NCI-H2081 treated with DMSO at 0.1 percent for 48 hours (cell line): ENCODE measurements around the gene WAC.
"Not testable (repeated sequence)": the region's sequence is repeated elsewhere in the genome, so short reads cannot be mapped to it uniquely, and the experiment has no call there.

Experiments used
- DNase-seq: peaks from one replicate; lab custom pipeline; 2025; lab: John Stamatoyannopoulos, UW

WAC gene

DNA sequence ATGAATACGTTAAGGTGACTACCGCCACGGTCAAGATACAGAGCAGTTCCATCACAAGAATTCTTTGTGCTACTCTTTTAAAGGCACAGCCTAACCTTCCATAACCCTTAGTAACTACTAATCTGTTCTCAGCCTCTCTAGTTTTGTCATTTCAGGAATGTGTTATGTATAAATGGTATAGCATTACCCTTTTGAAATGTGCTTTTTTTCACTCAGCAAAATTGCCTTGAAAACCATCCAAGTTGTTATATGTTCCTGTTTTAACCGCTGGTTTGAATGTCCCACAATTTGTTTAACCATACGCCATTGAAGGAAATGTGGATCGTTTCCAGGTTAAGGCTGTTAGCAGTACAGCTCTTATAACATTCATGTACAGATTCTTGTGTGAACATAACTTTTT is 32.0 kb downstream of the WAC start:
- DNase-seq = no peak

DNA sequence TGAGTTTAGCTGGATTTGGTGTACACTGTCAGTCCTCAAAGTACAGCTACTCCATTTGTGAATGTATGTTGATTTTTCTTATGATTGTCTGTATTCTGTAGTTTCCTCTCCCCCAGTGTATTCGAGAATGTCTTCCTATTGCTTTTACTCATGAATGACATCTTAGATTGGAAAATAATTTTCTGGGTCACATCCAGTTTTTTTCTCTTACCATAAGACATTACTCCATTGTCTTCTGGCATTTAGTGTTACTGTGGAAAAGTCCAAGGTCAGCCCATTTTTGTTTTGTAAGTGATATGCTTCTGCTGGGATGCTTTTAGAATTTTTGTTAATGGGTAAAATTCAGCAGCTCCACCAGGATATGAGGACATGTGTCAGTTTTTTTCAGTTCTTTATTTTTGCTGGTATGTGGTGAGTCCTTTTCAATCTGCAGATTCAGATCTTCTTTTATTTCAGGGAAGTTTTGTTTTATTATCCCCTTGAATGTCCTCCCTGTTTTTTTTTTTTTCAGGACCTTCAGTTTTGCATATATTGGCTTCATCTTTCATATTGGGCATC is 33.6 kb downstream of the WAC start:
- no peak for DNase-seq

DNA sequence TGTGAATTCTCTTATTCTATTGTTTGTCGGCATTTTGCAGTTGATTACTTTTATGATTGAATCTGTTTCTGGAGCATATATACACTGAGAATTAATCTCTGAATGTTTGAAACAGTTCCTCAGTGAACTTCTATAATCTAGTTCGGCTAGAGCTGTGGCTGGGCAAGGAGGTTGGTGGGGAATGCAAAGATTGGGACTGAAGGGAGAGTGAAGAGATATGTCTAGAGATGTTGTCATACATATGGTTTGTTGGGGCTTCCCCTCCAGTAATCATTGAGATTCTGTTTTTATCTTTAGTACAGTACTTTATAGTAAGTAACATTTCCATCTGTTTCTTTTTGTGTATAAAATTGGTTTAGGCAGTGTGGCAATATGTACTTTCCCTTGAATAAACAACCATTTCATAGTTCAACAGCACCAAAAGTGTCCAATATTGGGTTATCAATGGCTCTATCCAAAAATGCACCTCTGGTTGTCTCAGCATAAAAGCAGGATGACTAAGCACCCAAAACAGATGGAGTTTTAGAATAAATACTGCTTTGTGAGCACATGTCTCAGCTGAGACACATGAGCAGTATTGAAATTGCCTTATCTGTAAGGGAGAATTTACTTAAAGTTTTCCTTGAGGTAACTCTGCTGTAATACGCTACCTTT is 36.7 kb downstream of the WAC start:
- no peak for DNase-seq

DNA sequence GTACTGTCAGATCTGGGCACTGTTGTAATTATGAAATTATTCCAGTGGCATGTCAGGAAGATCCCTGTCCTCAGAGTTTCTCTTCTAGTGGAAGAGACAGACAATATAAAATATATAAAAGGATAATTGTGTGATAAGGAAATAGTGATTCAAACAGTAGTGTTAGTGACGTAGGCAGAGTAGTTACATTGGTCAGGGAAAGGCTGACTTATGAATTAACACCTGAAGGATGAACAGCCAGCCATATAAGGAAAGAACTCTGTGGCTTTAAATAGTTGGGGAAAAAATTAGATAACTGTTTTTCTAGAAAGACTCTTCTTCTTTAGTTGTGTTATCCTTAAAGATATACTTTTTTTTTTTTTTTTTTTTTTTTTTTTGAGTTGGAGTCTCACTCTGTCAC is 37.7 kb downstream of the WAC start:
- no peak for DNase-seq

DNA sequence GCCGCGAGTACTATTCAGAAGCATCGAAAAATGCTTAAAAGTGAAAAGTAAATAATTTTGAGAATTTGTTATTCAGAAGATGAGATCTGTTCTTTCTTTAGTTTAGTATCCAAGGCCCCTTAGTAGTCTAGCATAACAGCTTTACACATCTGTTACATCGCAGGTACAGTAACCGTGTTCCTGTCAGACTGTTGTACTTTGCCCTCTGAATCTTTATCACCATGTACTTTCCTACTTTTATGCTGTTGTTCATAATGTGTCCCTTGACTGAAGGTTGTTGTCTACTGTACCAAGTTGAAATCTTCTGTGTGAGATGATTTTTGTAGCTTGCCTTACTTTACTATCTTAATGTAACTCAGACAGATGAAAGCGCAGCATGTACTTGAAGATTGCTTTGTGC is 38.3 kb downstream of the WAC start:
- no peak for DNase-seq

DNA sequence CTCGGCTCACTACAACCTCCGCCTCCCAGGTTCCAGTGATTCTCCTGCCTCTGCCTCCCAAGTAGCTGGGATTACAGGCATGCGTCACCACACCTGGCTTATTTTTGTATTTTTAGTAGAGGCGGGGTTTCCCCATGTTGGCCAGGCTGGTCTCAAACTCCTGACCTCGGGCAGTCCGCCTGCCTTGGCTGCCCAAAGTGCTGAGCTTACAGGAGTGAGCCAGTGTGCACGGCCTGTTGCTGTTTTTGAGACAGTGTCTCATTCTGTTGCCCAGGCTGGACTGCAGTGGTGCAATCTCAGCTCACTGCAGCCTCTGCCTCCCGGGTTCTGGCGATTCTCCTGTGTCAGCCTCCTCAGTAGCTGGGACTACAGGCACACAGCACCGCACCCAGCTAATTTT is 41.3 kb downstream of the WAC start:
- not testable (repeated sequence) for DNase-seq

DNA sequence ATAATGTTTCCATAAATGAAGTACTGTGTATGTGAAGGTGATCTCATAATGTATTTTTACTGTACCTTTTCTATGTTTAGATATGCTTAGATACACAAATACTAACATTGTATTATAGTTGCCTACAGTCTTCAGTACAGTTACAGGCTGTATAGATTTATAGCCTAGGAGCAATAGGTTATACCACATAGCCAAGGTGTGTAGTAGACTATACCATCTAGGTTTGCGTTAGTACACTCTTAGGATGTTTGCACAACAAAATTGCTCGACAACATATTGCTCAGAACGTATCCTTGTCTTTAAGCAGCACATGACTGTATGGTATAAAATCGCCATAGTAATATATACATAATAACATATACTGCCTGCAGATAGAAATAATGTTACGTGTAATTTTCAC is 42.9 kb downstream of the WAC start:
- DNase-seq = no peak

DNA sequence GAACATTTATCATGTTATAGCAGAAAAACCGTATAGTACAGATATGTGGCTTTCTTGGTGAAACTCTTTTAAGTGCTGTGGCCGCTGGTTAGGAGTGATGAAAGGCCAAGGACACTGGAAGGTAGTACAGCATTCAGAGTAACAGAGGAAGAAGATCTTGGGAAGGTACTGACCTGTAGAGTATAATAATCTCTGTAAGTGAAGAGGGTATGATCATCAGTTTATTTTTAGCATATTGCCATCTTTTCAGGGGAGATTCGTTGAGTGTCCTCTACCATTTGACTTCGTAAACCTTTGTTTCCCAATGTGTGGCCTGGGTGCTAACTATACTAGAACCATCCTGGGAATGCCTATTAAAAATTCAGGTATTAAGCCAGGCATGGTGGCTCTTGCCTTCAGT is 44.6 kb downstream of the WAC start:
- no peak for DNase-seq

DNA sequence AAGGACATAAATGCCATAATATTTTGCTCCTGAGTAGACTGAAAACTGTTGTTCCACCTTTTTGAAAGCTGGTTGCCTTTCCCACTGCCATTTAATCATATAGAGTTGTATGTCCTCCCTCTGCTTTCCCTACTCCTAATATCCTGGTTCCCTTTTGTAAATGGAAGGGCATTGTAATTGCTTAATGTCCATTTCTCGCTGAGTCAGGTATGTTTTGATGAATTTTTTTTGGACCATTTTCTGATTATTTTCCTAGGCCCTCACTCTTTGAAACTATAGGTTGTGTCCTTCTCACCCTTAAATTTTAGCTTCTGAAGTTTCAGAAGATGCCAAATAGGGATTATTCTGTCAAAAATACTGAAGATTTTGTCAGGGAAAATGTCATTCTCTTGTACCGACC is 45.5 kb downstream of the WAC start:
- no peak for DNase-seq

DNA sequence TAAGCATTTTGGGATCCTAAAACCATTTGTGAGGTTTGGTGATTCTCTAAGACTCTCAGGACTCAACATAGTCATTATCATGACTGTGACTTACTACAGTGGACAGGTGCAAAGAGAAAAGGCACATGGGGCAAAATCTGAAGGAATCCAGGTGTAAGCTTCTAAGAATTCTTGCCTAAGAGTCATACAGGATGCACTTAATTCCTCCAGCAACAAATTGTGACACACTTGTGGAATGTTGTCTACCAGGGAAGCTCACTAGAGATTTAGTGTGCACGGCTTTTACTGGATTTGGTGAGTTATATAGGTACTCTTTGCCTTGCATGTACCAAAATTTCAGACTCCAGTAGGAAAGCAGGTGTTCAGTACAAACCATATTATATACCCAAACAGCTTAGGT is 47.9 kb downstream of the WAC start:
- DNase-seq = no peak

DNA sequence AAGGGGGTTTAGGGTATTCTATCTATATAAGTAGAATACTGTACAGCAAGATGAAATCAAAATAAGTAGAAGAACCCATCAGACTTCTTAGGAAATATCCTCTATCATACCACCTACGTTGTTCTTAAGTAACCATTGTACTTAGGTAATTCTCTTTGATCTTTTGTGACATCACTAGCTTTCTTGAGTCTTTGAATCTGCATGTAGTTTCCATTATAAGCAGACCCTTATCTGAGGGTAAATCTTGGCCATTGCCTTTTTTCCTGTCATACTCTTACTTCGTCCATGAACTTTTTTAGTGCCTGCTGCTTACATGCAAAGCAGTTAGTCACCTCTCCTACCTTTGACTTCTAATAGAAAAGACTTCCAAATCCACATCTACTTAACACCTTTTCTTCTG is 49.0 kb downstream of the WAC start:
- DNase-seq = no peak

DNA sequence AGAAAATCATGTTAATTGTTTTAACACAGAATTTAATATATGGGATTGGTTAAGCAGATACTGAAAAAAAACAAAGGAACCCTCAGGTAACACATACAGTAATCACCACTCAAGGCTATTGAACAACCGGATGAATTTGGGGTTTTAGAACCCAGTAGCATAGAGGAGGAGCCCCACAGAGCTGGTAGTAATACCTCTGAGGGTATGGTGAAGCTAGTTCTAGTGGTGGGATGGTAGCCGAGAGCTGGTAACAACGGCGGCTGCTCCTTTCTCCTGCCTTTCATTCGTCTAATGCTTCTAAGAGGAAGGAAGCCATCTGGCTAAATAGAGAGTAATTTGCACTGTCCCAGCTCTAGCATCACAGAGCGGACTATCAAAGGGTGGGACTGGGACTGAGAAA is 52.2 kb downstream of the WAC start:
- no peak for DNase-seq

DNA sequence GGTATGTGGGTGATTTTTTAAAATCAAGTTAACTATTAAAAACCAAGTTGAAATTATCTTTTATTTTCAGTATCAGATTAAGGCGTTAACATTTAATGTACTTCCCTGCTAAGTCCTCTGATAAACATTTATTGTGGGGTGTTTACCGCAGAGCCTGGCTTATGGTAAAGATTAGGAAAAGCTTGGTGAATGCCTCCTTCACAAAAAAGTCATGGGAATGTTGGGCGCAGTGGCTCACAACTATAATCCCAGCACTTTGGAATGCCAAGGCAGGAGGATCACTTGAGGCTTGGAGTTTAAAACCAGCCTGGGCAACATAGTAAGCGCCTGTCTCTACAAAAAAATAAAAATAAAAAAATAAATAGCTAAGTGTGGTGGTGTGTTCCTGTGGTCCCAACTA is 53.3 kb downstream of the WAC start:
- DNase-seq = no peak

DNA sequence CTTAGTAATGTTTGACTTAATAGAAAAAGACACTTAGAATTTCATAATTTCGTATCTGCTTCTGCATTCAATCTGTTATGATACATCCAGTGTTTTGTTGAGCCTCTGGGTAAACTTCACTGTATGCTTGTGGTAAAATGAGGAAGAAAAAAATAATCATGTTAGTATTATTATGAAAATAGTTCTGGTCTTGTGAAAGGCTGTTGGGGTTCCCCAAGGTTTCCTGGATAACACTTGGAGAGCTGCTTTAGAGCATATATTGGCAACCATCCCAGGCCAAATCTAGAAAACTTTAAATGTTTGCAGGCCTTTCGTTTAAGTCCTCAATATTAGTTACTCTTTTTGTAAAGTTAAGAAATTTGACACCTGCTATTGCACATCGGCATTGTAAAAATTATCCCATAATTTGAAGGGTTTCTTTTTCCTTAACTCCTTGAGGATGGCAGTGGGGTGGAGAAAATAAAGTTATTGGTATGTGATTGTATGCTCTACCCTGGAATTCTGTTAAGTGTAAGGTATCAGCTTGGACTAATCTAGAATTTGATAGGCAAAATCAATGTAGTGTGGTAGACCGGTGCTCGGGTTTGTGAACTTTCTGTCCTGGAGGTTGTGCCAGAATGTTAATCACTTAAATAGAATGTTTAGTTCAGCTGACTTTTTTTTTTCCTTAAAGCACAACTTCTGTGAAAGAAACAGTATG is 54.5 kb downstream of the WAC start:
- no peak for DNase-seq

DNA sequence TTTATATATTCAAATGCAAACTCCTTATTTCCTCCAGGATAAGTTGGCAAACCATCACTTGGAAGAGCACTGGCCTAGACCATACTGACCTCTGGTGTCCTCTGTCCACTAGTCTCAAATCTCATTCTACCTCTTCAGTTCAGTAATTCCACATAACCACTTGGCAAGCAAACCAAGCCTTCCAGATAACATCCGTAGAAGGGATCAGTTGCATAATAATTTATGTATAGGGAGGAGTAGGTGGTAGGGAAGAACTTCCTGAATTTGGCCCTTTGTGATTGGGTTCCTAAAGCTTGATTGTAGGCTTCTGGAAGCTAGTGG is 55.0 kb downstream of the WAC start:
- no peak for DNase-seq

DNA sequence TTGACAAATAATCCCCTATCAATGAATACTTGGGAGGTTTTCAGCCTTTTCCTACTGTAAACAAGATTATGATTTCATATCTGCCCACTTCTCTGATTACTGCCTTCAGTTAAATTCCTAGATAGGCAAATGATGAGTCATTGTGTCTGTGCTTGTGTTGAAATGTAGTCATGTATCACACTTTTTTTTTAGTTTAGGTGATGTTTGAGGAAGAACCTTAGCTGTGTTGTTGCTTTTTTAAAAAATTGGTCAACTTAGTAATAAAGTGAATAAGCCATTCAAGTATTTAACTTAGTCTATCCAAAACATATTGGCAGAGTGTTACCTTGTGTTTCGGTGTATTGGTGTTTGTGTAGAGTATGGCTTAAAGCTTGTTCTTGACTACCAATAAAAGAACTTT is 60.0 kb downstream of the WAC start:
- no peak for DNase-seq

DNA sequence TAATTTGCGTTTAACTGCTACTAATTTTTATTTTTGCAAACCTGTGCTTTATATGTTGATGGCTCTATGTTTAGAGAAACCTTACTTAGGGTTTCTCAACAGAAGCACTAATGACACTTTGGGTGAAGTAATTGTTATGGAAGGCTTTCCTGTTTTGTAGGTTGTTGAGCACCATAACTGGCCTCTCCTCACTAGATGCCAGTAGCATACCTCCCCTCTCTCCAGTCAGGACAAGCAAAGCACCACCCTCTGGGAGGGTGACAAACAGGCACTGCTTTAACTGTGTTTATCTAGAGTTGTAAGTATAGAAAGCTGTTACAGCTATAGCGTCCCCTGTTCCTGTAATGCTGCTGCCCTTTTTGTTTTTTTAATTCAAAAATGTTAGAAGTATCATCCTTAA is 60.9 kb downstream of the WAC start:
- no peak for DNase-seq

DNA sequence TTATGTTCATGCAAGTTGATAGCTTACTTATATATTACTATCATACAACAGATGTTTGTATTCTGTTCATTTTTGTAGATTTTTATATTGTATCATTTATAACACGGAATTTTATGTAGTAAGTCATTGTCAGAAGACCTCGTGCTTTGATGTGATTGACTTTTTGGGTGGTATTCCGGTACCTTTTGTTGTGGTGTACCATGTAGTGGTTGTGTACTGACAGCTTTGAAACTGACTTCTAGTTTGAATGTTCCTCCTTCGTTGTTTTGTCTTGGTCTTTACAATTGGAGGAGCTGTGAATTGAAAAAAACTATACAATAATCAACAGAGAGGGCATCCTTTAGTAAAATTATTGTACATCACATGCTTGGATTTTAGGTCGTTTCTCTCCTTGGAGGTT is 61.5 kb downstream of the WAC start:
- DNase-seq = no peak

DNA sequence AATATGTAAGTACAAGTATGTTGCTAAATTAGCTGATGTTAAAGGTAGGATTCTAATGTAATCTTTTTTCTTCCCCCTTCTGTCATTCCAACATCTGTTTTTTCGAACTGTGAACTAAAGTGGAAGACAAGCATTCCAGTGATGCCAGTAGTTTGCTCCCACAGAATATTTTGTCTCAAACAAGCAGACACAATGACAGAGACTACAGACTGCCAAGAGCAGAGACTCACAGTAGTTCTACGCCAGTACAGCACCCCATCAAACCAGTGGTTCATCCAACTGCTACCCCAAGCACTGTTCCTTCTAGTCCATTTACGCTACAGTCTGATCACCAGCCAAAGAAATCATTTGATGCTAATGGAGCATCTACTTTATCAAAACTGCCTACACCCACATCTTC is 62.7 kb downstream of the WAC start:
- DNase-seq = no peak

DNA sequence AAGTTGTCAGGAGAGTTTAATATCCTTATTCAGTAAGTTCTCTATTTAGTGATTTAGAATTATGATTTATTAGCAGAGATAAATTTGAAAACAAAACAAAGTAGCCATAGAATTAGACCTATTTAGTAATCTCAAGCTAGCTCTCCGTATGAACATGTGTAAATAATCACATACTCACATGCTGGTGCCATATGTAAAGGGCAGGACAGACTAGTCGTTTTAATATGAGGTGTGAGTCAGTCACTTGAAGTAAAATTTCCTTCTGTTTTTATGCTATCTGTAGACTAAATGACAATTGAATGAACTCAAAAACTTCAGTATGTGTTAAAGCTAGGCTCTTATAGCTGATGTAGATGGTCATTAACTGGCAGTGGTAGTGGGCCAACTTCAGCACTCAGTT is 67.1 kb downstream of the WAC start:
- DNase-seq = no peak

DNA sequence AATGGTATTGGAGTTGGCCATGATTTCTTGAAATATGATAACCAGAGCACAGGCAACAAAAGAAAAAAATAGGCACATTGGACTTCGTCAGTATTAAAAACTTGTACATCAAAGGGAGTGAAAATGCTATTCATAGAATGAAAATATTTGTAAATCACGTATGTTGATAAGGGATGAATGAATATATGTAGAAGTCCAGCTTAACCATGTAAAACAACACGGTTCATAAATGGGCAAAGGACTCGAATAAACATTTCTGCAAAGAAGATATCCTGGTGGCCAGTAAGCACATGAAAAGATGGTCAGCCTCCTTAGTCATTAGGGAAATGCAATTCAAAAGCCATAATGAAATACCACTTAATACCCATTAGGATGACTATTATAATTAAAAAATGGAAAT is 68.1 kb downstream of the WAC start:
- DNase-seq = no peak

DNA sequence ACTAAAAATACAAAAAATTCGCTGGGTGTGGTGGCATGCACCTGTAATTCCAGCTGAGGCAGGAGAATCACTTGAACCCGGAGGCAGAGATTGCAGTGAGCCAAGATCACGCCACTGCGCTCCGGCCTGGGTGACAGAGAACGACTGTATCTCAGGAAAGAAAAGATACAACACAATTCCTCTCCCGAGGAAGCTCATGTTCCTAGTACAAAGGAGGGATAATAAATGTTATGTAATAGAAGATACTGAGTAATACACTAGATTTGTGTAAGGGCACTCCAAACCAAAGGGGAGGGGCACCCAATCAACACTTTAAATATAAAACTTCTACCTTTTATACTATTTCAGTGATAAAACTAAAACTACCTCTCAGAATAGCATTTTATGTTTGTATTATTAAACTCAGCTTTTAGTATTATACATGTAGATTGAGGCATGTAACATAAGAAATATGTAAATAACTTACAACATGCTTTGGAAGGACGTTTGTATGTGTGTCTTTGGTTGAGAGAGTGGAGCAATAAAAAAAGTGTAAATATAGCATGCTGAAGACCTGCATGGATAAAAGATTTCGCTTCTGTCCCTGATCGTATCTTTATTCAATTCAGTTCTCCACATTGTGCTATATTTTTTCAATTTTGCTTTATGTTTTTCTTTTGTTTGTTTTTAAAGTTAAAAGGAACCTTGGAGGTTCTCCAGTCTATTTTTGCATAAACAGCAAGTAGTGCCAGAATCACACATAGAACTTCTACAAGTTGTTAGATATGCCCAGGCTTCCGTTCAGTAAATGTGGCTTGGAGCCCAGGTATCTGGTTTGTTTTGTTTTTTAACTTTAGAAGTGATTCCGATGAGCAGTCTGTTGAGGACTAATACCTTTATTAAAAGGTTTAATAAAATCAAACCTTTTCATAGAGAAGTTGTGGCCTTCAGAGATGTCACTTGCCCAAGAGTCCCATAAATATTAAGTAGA is 71.9 kb downstream of the WAC start:
- no peak for DNase-seq

DNA sequence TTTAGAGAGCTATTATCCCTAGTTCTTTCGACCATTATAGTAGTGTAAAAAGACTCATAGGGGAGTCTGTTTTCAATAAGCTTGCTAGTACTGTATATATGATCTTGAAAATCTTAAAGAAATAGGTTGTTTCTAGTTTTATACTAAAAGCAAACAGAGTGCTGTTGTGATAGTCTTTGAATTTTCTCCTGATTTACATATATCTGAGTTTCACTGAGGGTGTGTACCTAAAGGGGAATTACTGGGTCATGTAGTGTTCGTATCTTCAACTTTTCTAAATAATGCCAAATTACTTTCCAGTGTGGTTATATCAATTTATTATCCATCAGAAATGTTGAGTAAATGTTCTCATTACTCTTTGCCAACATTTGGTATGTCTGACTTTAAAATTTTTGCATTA is 73.7 kb downstream of the WAC start:
- no peak for DNase-seq
